Stomach (tissue), 9 donors: ENCODE measurements around the gene LRRIQ1. TPM values are rescaled to one million over a fixed set of nuclear protein-coding genes. Genes with fewer than 3 reads are reported as not detected.
"Not testable (repeated sequence)": the region's sequence is repeated elsewhere in the genome, so short reads cannot be mapped to it uniquely, and the experiment has no call there.

Experiments
- DNase-seq, 2 donors: peaks; one replicate each; pipeline versions ENCODE4 v3.0.0 to v3.0.0-alpha.2; 2013 to 2019
- H3K27ac ChIP-seq, 5 donors: fragments of 200-600 bp in 4 of 5; sonication (generic) in 4 of 5; one replicate each; pipeline ENCODE4 v1.5.1; 2013 to 2019; ENCODE audit warnings: mild to moderate bottlenecking in 1 of 5, moderate library complexity in 1 of 5
- H3K27me3 ChIP-seq, 3 donors: fragments of 200-600 bp; sonication (generic); one replicate each; pipeline ENCODE4 v1.5.1; 2017 to 2019; ENCODE audit warnings: mixed run types in 1 of 3
- H3K36me3 ChIP-seq, 4 donors: fragments of 200-600 bp; sonication (generic); 1 replicate in 3 of 4; 2 replicates in 1 of 4; pipeline ENCODE4 v1.5.1; 2016 to 2019
- H3K4me1 ChIP-seq, 4 donors: fragments of 200-600 bp; sonication (generic); one replicate each; pipeline ENCODE4 v1.5.1; 2016 to 2019
- H3K4me3 ChIP-seq, 4 donors: fragments of 200-600 bp; sonication (generic) in 3 of 4; one replicate each; pipeline ENCODE4 v1.5.1; 2016 to 2019; ENCODE audit warnings: mild to moderate bottlenecking in 1 of 4
- H3K9me3 ChIP-seq, 4 donors: fragments of 200-600 bp; sonication (generic); one replicate each; pipeline ENCODE4 v1.5.1; 2016 to 2019
- CTCF ChIP-seq, 7 experiments: fragments of 450-650 bp in 4 of 7; fragments of 200-600 bp in 3 of 7; sonication (generic) in 3 of 7; IDR thresholded peaks; one replicate each; pipeline ENCODE4 v1.5.1; 2016 to 2019; ENCODE audit warnings: antibody characterized with exemption in 7 of 7, control low read depth in 2 of 7, mild to moderate bottlenecking in 1 of 7
- EP300 ChIP-seq: sonication (generic); formaldehyde crosslinking; IDR thresholded peaks from one replicate; pipeline ENCODE4 v1.6.1; 2017; ENCODE audit warnings: antibody characterized with exemption
- POLR2A ChIP-seq, 4 donors: fragments of 450-650 bp; IDR thresholded peaks; one replicate each; pipeline ENCODE4 v1.6.1; 2016; ENCODE audit warnings: antibody characterized with exemption in 4 of 4, control low read depth in 2 of 4, mild to moderate bottlenecking in 1 of 4, moderate library complexity in 1 of 4
- POLR2AphosphoS5 ChIP-seq, 3 donors: sonication (generic); formaldehyde crosslinking; IDR thresholded peaks; one replicate each; pipeline ENCODE4 v1.6.1; 2016; ENCODE audit warnings: antibody characterized with exemption in 3 of 3
- WGBS, 5 donors: extraction: QIAGEN DNeasy Blood & Tissue Kit in 3 of 5; methylation state at CpG; one replicate each; pipeline versions ENCODE4 v1.1.5 to v1.1.7; 2013 to 2018; 5-methylcytosine and 5-hydroxymethylcytosine counted together
- intact Hi-C: fragments of 100-400 bp; cut with DNase I; formaldehyde crosslinking; loops from one replicate; pipeline ENCODE4 v1.15.1; 2023; ENCODE audit warnings: low total_unique reads
- polyA plus RNA-seq, 3 donors: library from polyadenylated mRNA; stranded (reverse); fragments of 200-250 nt; gene quantifications; one replicate each; pipeline ENCODE4 v1.2.3, GENCODE V29; 2013
- total RNA-seq, 5 donors: library from RNA; depleted of rRNA; stranded (reverse); fragments of >200 nt; gene quantifications; one replicate each; pipeline versions ENCODE4 v1.1.0 to v1.2.3, GENCODE V29; 2014 to 2016
- donor health status: healthy with polysubstance abuse.
- donor health status: Bipolar disorder and iron deficiency.
- donor health status: healthy.

Gene LRRIQ1
- total and polyA plus RNA-seq, 8 donors = 0.05 to 2.2 (median 0.92) TPM; not detected in 5

GRCh38 chr12:85183855-85184254 is 147.7 kb downstream of the LRRIQ1 start:
- Histone ChIP-seq H3K4me1 (no peaks in the 10 kb centered on the region), H3K4me3 (no peak overlapping the region), H3K27me3 (no peaks in the 10 kb centered on the region), H3K36me3 (no peaks in the 10 kb centered on the region), H3K9me3 (no peaks in the 10 kb centered on the region), H3K27ac (no peak overlapping the region)
- DNase-seq = no peak
- intact Hi-C loops = no loop called here
- WGBS, 5 donors = 56 to 77% (median 64%) methylated on average over 2 of the region's 2 CpGs
- TF ChIP-seq POLR2AphosphoS5 (IDR thresholded peaks at IDR 0.05) = no peak
- no peak for TF ChIP-seq EP300
- TF ChIP-seq CTCF (IDR thresholded peaks at IDR 0.05) = no peak
- TF ChIP-seq POLR2A (IDR thresholded peaks at IDR 0.05) = no peak

DNA sequence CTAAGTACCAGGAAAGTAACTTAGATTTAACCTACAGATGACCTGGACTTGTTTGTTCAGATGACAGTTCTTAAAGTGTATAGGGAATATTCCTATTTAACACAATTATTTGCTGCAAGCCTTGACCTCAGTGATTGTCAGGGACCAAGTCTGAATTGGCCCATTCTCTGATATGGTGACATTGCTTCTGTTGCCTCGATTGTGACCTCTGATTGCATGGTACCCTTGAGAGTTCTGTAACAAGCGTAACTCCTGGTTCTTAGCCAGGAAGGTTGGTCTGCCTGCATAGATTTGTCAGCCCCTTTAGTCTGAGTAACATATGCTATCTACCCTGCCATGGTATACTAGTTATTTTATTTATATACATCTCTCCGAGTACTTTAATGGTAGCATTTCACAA is 150.1 kb downstream of the LRRIQ1 start:
- intact Hi-C loops = no loop called here
- H3K9me3 ChIP-seq = no peaks in the 10 kb centered on the region
- no peak overlapping the region for H3K27ac ChIP-seq
- H3K36me3 ChIP-seq = no peaks in the 10 kb centered on the region
- WGBS, 5 donors = 67 to 81% (median 77%) methylated on average over 3 of the region's 3 CpGs
- H3K4me3 ChIP-seq = no peak overlapping the region
- no peak for DNase-seq
- no peak for TF ChIP-seq POLR2AphosphoS5 (IDR thresholded peaks at IDR 0.05)
- TF ChIP-seq CTCF (IDR thresholded peaks at IDR 0.05) = no peak
- no peak for TF ChIP-seq EP300
- TF ChIP-seq POLR2A (IDR thresholded peaks at IDR 0.05) = no peak
- no peaks in the 10 kb centered on the region for H3K27me3 ChIP-seq
- no peaks in the 10 kb centered on the region for H3K4me1 ChIP-seq

GRCh38 chr12:85188619-85189018 is 152.5 kb downstream of the LRRIQ1 start:
- Histone ChIP-seq H3K27ac (no peak overlapping the region), H3K4me1 (no peaks in the 10 kb centered on the region), H3K27me3 (no peaks in the 10 kb centered on the region), H3K36me3 (no peaks in the 10 kb centered on the region), H3K4me3 (no peak overlapping the region), H3K9me3 (no peaks in the 10 kb centered on the region)
- TF ChIP-seq EP300 = no peak
- TF ChIP-seq POLR2AphosphoS5 (IDR thresholded peaks at IDR 0.05) = no peak
- TF ChIP-seq CTCF (IDR thresholded peaks at IDR 0.05) = no peak
- TF ChIP-seq POLR2A (IDR thresholded peaks at IDR 0.05) = no peak
- no peak for DNase-seq
- WGBS, 5 donors = 57 to 68% (median 66%) methylated on average over 3 of the region's 3 CpGs
- intact Hi-C loops = no loop called here

- Histone ChIP-seq H3K9me3 (no peaks in the 10 kb centered on the region), H3K27me3 (no peaks in the 10 kb centered on the region), H3K4me3 (no peak overlapping the region), H3K27ac (no peak overlapping the region), H3K36me3 (no peaks in the 10 kb centered on the region), H3K4me1 (no peaks in the 10 kb centered on the region)
- no peak for DNase-seq
- 50 to 73% (median 57%) methylated on average over 2 of the region's 2 CpGs for WGBS, 5 donors
- no peak for TF ChIP-seq EP300
- TF ChIP-seq POLR2AphosphoS5 (IDR thresholded peaks at IDR 0.05) = no peak
- TF ChIP-seq POLR2A (IDR thresholded peaks at IDR 0.05) = no peak
- no peak for TF ChIP-seq CTCF (IDR thresholded peaks at IDR 0.05)
- intact Hi-C loops = no loop called here
These were observed 154.6 kb downstream of the LRRIQ1 start for GRCh38 chr12:85190728-85191127.

- peaks cover 7 to 22% (median 13%) of the 10 kb centered on the region in 4 donors for H3K9me3 ChIP-seq
- H3K36me3 ChIP-seq, DNase-seq, H3K4me3 ChIP-seq, H3K4me1 ChIP-seq, H3K27me3 ChIP-seq, intact Hi-C loops, H3K27ac ChIP-seq: not testable (repeated sequence)
- WGBS, 5 donors = 70 to 85% (median 79%) methylated on average over 3 of the region's 3 CpGs
These were observed 167.7 kb downstream of the LRRIQ1 start for GRCh38 chr12:85203809-85204208.
